Measurements from ENCODE around the gene PHC3. TPM values are rescaled to one million over a fixed set of nuclear protein-coding genes. Genes with fewer than 3 reads are reported as not detected.

The PHC3 gene
- total RNA-seq, 6 donors from 2014 or later, result 50.7 to 182 (median 76.3) TPM

DNA sequence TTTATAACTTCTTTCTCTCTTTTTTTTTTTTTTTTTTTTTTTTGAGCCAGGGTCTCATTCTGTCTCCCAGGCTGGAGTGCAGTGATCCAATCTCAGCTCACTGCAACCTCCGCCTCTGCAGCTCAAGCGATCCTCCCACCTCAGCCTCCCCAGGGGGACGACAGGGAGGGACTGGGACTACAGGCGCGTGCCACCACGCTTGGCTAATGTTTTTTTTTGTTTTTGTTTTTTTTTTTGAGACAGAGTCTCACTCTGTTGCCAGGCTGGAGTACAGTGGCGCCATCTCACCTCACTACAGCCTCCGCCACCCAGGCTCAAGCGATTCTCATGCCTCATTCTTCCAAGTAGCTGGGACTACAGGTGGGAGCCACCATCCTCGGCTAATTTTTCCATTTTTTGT is 23.0 kb upstream of the PHC3 start:
- Histone ChIP-seq H3K4me3 (no peak overlapping the region), H3K4me1 (peaks cover 0 to 5% (median 0%) of the 10 kb centered on the region in 4 donors), H3K27me3 (no peaks in the 10 kb centered on the region), H3K9me3 (no peaks in the 10 kb centered on the region), H3K27ac (no peak overlapping the region), H3K36me3 (no peaks in the 10 kb centered on the region)
- TF ChIP-seq EP300 (IDR thresholded peaks at IDR 0.05) (no peak), POLR2A (IDR thresholded peaks at IDR 0.05) (no peak), POLR2AphosphoS5 (IDR thresholded peaks at IDR 0.05) (no peak)
- TF ChIP-seq, protein P1, sequence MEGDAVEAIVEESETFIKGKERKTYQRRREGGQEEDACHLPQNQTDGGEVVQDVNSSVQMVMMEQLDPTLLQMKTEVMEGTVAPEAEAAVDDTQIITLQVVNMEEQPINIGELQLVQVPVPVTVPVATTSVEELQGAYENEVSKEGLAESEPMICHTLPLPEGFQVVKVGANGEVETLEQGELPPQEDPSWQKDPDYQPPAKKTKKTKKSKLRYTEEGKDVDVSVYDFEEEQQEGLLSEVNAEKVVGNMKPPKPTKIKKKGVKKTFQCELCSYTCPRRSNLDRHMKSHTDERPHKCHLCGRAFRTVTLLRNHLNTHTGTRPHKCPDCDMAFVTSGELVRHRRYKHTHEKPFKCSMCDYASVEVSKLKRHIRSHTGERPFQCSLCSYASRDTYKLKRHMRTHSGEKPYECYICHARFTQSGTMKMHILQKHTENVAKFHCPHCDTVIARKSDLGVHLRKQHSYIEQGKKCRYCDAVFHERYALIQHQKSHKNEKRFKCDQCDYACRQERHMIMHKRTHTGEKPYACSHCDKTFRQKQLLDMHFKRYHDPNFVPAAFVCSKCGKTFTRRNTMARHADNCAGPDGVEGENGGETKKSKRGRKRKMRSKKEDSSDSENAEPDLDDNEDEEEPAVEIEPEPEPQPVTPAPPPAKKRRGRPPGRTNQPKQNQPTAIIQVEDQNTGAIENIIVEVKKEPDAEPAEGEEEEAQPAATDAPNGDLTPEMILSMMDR (IDR thresholded peaks at IDR 0.05), result no peak
- DNase-seq (no peak), ATAC-seq (ENCODE audit: low FRiP score in 2 of 2) (no peak)
- WGBS, 2 donors, result 96% methylated on average over 9 to 10 of the region's 10 CpGs

DNA sequence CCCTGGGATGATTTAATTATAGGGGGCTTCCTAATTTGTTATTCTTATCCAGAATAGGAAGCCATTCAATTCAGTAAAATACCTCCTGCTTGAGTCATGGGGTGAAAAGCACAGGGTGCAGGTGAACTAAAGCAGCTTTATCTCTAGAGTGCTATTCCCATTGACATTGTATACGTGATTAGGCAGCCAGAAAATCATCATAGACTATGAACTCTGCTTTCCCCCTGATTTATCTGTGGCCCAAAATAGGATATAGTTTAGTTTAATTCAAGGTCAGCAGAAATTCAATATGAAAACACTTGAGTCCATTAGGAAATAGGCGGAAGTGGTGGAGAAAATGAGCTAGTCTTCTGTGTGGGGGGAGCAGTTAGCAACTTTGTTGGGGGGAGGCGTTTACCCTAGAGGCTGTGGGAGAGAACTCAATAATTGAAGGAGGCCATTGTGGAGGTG is 22.5 kb upstream of the PHC3 start:
- ATAC-seq (ENCODE audit: low FRiP score in 2 of 2), result no peak
- TF ChIP-seq EP300 (IDR thresholded peaks at IDR 0.05) (no peak), POLR2A (IDR thresholded peaks at IDR 0.05) (no peak), POLR2AphosphoS5 (IDR thresholded peaks at IDR 0.05) (no peak)
- TF ChIP-seq, protein P1 (IDR thresholded peaks at IDR 0.05), result no peak
- Histone ChIP-seq H3K36me3 (no peaks in the 10 kb centered on the region), H3K27ac (no peak overlapping the region), H3K27me3 (no peaks in the 10 kb centered on the region), H3K9me3 (no peaks in the 10 kb centered on the region), H3K4me1 (peaks cover 0 to 5% (median 0%) of the 10 kb centered on the region in 4 donors), H3K4me3 (no peak overlapping the region)
- WGBS, 2 donors, result 61 to 66% methylated on average over 3 of the region's 3 CpGs
- no peak for DNase-seq

DNA sequence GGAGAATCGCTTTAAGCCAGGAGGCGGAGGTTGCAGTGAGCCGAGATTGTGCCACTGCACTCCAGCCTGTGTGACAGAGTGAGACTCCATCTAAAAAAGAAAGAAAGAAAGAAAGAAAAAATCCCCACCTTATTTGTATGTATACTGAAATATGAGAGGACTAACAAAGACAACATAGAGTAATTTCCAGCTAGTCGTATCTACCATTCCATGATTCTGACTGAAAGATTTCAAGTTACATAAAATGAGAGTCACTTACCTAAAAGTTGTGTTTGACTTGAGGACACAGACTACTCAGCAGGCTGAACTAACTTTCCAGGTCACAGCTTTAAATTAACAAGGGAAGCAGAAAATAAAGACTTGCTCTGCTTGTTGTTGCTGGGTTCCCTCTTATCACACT is 21.9 kb upstream of the PHC3 start:
- no peak for DNase-seq
- H3K9me3 ChIP-seq, result no peaks in the 10 kb centered on the region
- no peak overlapping the region for H3K4me3 ChIP-seq
- H3K27me3 ChIP-seq, result no peaks in the 10 kb centered on the region
- 73 to 78% methylated on average over 4 of the region's 4 CpGs for WGBS, 2 donors
- TF ChIP-seq POLR2AphosphoS5 (IDR thresholded peaks at IDR 0.05) (no peak), EP300 (IDR thresholded peaks at IDR 0.05) (no peak), POLR2A (IDR thresholded peaks at IDR 0.05) (no peak)
- TF ChIP-seq, protein P1 (IDR thresholded peaks at IDR 0.05), result no peak
- peaks cover 0 to 5% (median 0%) of the 10 kb centered on the region in 4 donors for H3K4me1 ChIP-seq
- ATAC-seq (ENCODE audit: low FRiP score in 2 of 2), result no peak
- H3K27ac ChIP-seq, result no peak overlapping the region
- no peaks in the 10 kb centered on the region for H3K36me3 ChIP-seq

DNA sequence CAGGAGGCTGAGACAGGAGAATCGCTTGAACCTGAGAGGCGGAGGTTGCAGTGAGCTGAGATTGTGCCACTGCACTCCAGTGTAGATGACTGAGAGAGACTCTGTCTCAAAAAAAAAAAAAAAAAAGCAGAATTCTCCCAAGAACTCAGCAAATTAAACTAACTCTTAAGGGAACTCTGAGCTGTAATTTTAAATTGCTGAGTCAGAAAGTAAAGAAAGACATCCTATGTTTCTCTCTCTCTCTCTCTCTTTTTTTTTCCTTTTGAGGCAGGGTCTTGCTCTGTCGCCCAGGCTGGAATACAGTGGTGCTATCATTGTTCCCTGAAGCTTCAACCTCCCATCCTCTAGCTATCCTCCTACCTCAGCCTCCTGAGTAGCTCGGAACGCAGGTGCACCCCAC is 20.0 kb upstream of the PHC3 start:
- ATAC-seq (ENCODE audit: low FRiP score in 2 of 2) (no peak), DNase-seq (no peak)
- no peak for TF ChIP-seq EP300 (IDR thresholded peaks at IDR 0.05)
- Histone ChIP-seq H3K4me1 (peaks cover 0 to 5% (median 0%) of the 10 kb centered on the region in 4 donors), H3K27me3 (no peaks in the 10 kb centered on the region), H3K27ac (no peak overlapping the region), H3K4me3 (no peak overlapping the region), H3K9me3 (no peaks in the 10 kb centered on the region), H3K36me3 (no peaks in the 10 kb centered on the region)
- 92 to 94% methylated on average over 5 of the region's 5 CpGs for WGBS, 2 donors

DNA sequence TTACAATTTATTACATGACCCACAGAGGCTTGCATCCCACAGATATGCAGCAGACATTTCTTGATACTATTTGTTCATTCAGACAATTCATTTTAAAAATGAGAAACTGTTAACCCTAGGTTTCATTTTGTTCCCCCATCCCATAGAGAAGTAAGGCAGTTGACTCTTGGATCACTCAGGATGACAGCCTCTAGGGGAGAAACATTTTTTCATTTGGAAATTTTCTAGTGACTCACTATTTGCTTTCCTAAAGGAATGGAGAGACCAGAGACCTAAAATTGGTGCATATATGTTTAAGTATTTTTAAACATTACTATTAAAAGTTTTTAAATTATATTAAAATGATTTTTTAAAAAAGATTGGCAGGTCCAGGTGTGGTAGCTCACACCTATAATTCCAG is 19.5 kb upstream of the PHC3 start:
- ATAC-seq (ENCODE audit: low FRiP score in 2 of 2) (no peak), DNase-seq (no peak)
- peaks cover 0 to 5% (median 0%) of the 10 kb centered on the region in 4 donors for H3K4me1 ChIP-seq
- no peaks in the 10 kb centered on the region for H3K36me3 ChIP-seq
- no peaks in the 10 kb centered on the region for H3K9me3 ChIP-seq
- H3K27ac ChIP-seq, result no peak overlapping the region
- H3K27me3 ChIP-seq, result no peaks in the 10 kb centered on the region
- no peak overlapping the region for H3K4me3 ChIP-seq
- TF ChIP-seq POLR2A (IDR thresholded peaks at IDR 0.05) (no peak), EP300 (IDR thresholded peaks at IDR 0.05) (no peak), POLR2AphosphoS5 (IDR thresholded peaks at IDR 0.05) (no peak)
- TF ChIP-seq, protein P1 (IDR thresholded peaks at IDR 0.05), result no peak
